22Rv1 (cell line): ENCODE results near the gene GAS7.

Experiments
- H3K27ac ChIP-seq: fragments of 450-650 bp; 2 replicates; pipeline ENCODE4 v1.5.1; 2017
- ZFX ChIP-seq: fragments of 450-650 bp; IDR thresholded peaks from 2 replicates; pipeline ENCODE4 v1.6.1; 2017; ENCODE audit warnings: antibody characterized with exemption, borderline replicate concordance
- TF ChIP-seq, protein P1 (sequence below): fragments of 450-650 bp; IDR thresholded peaks from 2 replicates; pipeline ENCODE4 v1.5.1; 2017; ENCODE audit warnings: mild to moderate bottlenecking

GAS7 gene

DNA sequence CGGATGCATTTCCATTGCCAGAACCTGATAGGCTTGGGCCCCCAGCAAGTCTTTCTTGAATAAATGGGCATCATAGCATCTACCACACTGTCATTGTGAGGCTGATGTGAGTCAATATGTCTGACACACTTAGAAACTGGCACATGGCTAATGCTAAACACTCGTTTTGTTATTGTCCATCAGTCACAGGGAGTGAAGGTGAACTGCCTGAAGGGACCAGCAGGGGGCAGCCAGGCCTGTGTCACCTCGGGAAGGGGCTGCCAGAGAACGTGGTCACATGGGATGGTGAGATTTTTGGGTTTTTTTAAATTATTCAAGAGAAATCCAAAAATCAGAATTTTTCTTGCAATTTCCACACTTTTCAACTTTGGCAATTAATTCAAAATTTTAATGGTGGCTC, 292.5 kb downstream of the GAS7 start:
- no peak overlapping the region for H3K27ac ChIP-seq
- no peak for TF ChIP-seq ZFX
- TF ChIP-seq, protein P1, sequence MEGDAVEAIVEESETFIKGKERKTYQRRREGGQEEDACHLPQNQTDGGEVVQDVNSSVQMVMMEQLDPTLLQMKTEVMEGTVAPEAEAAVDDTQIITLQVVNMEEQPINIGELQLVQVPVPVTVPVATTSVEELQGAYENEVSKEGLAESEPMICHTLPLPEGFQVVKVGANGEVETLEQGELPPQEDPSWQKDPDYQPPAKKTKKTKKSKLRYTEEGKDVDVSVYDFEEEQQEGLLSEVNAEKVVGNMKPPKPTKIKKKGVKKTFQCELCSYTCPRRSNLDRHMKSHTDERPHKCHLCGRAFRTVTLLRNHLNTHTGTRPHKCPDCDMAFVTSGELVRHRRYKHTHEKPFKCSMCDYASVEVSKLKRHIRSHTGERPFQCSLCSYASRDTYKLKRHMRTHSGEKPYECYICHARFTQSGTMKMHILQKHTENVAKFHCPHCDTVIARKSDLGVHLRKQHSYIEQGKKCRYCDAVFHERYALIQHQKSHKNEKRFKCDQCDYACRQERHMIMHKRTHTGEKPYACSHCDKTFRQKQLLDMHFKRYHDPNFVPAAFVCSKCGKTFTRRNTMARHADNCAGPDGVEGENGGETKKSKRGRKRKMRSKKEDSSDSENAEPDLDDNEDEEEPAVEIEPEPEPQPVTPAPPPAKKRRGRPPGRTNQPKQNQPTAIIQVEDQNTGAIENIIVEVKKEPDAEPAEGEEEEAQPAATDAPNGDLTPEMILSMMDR: peak; percentile 58

DNA sequence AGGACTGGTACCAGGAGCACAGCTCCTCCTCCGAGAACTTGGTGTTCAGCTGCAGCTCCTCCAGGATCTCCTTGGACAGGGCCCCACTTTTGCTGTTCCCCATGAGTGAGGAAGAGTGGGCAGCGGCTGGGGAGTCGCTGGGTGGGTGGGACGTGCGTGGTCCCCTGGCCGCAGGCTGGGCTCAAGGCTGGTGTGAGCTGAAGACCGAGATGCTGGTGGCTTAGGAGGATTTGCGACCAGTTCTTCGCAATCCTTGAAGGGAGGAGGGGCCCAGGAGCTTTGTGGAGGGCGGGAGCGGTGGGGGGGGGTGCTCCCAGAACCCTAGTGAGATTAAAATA, 293.4 kb downstream of the GAS7 start, which contains the start of gene RCVRN:
Gene RCVRN, minus strand, starts transcription at position 194 of the 338 bp plus-strand sequence. Its CDS starts 91 bp downstream, at position 103.
- TF ChIP-seq ZFX: no peak
- TF ChIP-seq, protein P1: no peak
- H3K27ac ChIP-seq: no peak within 1 kb of the TSS

DNA sequence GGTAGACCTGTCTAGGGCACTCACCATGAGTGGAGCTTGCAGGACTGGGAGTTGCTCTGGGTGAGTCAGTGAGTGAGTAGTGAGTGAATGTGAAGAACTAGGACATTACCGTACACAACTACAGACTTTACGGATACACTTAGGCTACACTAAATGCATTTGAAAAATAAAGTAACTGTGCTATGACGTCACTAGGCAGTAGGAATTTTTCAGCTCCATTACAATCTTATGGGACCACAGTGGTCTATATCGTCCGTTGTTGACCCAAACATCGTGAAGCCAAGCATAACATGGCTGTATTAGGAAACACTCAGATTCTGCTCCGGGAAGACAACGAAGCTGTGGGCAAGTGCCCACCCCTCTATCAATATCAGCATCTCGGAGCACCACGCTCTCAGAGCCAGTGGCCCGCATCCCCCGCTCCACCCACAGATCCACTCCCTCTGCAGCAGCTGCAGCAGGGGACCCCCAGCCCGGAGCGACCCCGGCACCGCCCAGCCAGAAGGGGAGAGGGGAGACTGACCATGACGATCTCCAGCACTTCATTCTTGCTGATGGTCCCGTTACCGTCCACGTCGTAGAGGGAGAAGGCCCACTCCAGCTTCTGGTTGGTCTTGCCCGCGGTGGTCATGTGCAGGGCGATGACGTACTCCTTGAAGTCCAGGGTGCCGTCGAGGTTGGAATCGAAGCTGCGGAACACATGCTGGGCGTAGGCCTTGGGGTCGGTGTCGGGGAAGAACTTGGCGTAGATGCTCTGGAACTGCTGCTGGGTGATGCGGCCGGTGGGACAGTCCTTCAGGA, 293.9 kb downstream of the GAS7 start:
- TF ChIP-seq, protein P1: no peak
- TF ChIP-seq ZFX: no peak
- no peak overlapping the region for H3K27ac ChIP-seq

DNA sequence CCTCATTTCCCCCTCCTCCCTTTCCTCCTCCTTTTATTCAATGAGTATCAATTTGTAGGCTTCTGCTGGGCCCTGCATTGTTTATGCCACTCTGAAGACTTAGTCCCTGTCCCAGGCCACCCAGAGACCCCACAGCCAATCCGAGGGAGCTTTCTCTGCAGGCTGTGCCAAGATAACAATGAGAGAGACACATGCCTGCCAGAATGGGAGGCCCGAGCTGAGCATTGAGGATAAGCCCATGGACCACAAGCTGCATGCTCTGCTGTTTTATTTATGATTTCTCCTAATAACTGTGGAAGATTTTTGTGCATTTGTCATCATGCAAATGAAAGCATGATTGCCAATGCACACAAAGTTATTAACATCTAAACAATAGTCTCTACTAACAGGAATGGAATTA, 296.3 kb downstream of the GAS7 start:
- no peak for TF ChIP-seq ZFX
- TF ChIP-seq, protein P1: no peak
- H3K27ac ChIP-seq: no peak overlapping the region

DNA sequence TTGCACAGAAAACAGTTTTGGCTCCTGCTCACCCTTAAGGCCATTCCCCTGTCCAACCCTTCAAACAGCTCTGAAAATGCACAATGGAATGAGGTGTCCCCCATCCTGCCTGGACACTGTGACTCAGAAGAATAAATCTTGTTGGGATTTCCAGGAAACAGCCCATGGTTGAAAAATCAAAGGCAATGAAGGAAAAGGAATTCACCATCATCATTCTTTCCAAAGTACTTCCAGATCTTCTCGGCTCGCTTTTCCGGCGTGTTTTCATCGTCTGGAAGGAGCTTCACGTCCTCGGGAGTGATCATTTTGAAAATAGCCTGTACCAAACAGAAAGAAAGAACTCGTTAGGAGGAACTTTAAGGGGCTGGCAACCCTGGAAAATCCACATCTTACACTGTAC, 297.6 kb downstream of the GAS7 start:
- TF ChIP-seq, protein P1: no peak
- no peak for TF ChIP-seq ZFX
- H3K27ac ChIP-seq: no peak overlapping the region

GRCh38 chr17:9900044-9900594, 298.3 kb downstream of the GAS7 start:
- no peak overlapping the region for H3K27ac ChIP-seq
- TF ChIP-seq ZFX: no peak
- TF ChIP-seq, protein P1: no peak
